C4-2B (cell line): ENCODE measurements around the gene RHOD.

ENCODE experiments used
- ZFX ChIP-seq: fragments of 450-650 bp; IDR thresholded peaks from 2 replicates; pipeline ENCODE4 v1.6.1; 2017
- TF ChIP-seq, protein P1 (sequence below): fragments of 450-650 bp; conservative IDR thresholded peaks from 2 replicates; pipeline ENCODE4 v1.5.1; 2017; ENCODE audit warnings: mild to moderate bottlenecking

DNA sequence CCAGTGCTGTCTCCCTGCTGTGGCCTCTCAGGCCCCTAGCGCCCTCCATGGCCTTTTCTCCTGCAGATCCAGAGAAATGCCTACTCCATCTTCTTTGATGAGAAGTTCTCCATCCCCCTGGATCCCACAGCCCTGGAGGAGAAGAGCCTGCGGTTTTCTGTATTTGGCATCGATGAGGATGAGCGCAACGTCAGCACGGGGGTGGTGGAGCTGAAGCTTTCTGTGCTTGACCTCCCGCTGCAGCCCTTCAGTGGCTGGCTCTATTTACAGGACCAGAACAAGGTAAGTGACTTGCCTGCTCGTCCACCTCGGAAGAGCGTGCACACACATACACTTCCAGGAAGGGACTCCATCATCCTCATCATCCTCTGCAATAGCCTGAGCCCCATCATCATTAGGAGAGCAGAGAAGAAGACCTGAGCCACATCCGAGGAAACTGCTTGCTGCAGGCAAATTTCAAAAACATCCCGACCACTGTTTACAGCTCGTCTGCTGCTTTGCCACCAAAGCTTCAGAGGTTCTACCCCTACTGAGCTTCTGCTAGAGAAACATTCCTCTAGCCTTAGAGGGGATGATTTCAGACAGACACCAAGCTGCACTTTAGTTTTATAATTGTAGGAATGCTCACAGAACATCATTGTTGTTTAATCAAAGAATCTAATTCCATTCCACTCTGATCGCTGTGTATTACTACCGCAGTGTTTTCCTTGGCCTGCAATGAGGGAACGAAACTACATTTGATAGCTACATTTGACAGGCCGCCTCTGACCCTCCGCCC is 12.9 kb upstream of the RHOD start:
- TF ChIP-seq, protein P1, sequence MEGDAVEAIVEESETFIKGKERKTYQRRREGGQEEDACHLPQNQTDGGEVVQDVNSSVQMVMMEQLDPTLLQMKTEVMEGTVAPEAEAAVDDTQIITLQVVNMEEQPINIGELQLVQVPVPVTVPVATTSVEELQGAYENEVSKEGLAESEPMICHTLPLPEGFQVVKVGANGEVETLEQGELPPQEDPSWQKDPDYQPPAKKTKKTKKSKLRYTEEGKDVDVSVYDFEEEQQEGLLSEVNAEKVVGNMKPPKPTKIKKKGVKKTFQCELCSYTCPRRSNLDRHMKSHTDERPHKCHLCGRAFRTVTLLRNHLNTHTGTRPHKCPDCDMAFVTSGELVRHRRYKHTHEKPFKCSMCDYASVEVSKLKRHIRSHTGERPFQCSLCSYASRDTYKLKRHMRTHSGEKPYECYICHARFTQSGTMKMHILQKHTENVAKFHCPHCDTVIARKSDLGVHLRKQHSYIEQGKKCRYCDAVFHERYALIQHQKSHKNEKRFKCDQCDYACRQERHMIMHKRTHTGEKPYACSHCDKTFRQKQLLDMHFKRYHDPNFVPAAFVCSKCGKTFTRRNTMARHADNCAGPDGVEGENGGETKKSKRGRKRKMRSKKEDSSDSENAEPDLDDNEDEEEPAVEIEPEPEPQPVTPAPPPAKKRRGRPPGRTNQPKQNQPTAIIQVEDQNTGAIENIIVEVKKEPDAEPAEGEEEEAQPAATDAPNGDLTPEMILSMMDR: no peak
- TF ChIP-seq ZFX: no peak
